ENCODE results near the gene DUOX1. TPM values are rescaled to one million over a fixed set of nuclear protein-coding genes. Genes with fewer than 3 reads are reported as not detected.
A peak's percentile ranks its signal among the peaks of the same experiment; 100 is the strongest.
"Not testable (repeated sequence)": the region's sequence is repeated elsewhere in the genome, so short reads cannot be mapped to it uniquely, and the experiment has no call there.

Gene DUOX1
- total RNA-seq, 4 donors from 2014 or later, result 87.5 to 202 (median 122) TPM

- peaks cover 0 to 60% (median 5%) of the 10 kb centered on the region in 3 donors for H3K36me3 ChIP-seq
- peaks cover 0 to 71% (median 2%) of the 10 kb centered on the region in 4 donors for H3K27me3 ChIP-seq
- 8 to 49% methylated on average over 1 to 4 of the region's 5 CpGs for WGBS, 2 donors
- peaks cover 2 to 70% (median 21%) of the 10 kb centered on the region in 3 donors for H3K4me1 ChIP-seq
- DNase-seq, result no peak
- no peaks in the 10 kb centered on the region for H3K9me3 ChIP-seq
- TF ChIP-seq POLR2A (IDR thresholded peaks at IDR 0.05) (no peak), CTCF (IDR thresholded peaks at IDR 0.05) (no peak)
- intact Hi-C loops (cut with DNase I), result no loop called here
- H3K4me3 ChIP-seq, result no peak overlapping the region
- peak overlapping the region in 1 of 4 donors; percentile 17 for H3K27ac ChIP-seq
Measured at GRCh38 chr15:45133561-45133920, 3.7 kb downstream of the DUOX1 start.

- intact Hi-C loops (cut with DNase I), result no loop called here
- Histone ChIP-seq H3K27me3 (peaks cover 0 to 71% (median 2%) of the 10 kb centered on the region in 4 donors), H3K4me1 (peaks cover 2 to 65% (median 21%) of the 10 kb centered on the region in 3 donors), H3K27ac (peak overlapping the region in 2 of 4 donors; percentile 9 to 48), H3K4me3 (no peak overlapping the region), H3K9me3 (no peaks in the 10 kb centered on the region), H3K36me3 (peaks cover 0 to 65% (median 5%) of the 10 kb centered on the region in 3 donors)
- no peak for TF ChIP-seq CTCF (IDR thresholded peaks at IDR 0.05)
- TF ChIP-seq POLR2A (IDR thresholded peaks at IDR 0.05), result no peak
- DNase-seq, result no peak
- WGBS, 2 donors, result 80 to 97% methylated on average over 4 to 6 of the region's 7 CpGs
Measured at GRCh38 chr15:45134046-45134445, 4.3 kb downstream of the DUOX1 start.

- Histone ChIP-seq H3K4me1 (peaks cover 2 to 56% (median 18%) of the 10 kb centered on the region in 3 donors), H3K27me3 (peaks cover 0 to 62% (median 0%) of the 10 kb centered on the region in 4 donors), H3K4me3 (peak overlapping the region in 2 of 4 donors; percentile 16 to 49), H3K36me3 (peaks cover 0 to 74% (median 5%) of the 10 kb centered on the region in 3 donors), H3K27ac (peak overlapping the region in 2 of 4 donors; percentile 11 to 48), H3K9me3 (no peaks in the 10 kb centered on the region)
- DNase-seq, result no peak
- TF ChIP-seq POLR2A (IDR thresholded peaks at IDR 0.05), result no peak
- intact Hi-C loops (cut with DNase I), result no loop called here
- WGBS, 2 donors, result 40 to 80% methylated on average over 2 to 9 of the region's 57 CpGs
Measured at GRCh38 chr15:45134682-45135604, 5.1 kb downstream of the DUOX1 start.

GRCh38 chr15:45135705-45136377 lies 6.0 kb downstream of the DUOX1 start:
- DNase-seq; intact Hi-C loops (cut with DNase I); H3K9me3 ChIP-seq; H3K4me3 ChIP-seq; H3K27ac ChIP-seq: not testable (repeated sequence)
- Histone ChIP-seq H3K4me1 (peaks cover 2 to 47% (median 18%) of the 10 kb centered on the region in 3 donors), H3K36me3 (peaks cover 0 to 83% (median 5%) of the 10 kb centered on the region in 3 donors), H3K27me3 (peaks cover 0 to 57% (median 0%) of the 10 kb centered on the region in 4 donors)
- 31 to 55% methylated on average over 5 to 6 of the region's 37 CpGs for WGBS, 2 donors

- no peak for DNase-seq
- Histone ChIP-seq H3K9me3 (no peaks in the 10 kb centered on the region), H3K36me3 (peaks cover 0 to 88% (median 10%) of the 10 kb centered on the region in 3 donors), H3K4me3 (no peak overlapping the region), H3K4me1 (peaks cover 2 to 41% (median 18%) of the 10 kb centered on the region in 3 donors), H3K27me3 (peaks cover 0 to 60% (median 0%) of the 10 kb centered on the region in 4 donors), H3K27ac (no peak overlapping the region)
- TF ChIP-seq POLR2A (IDR thresholded peaks at IDR 0.05) (no peak), CTCF (IDR thresholded peaks at IDR 0.05) (no peak)
- intact Hi-C loops (cut with DNase I), result no loop called here
- WGBS, 2 donors, result 23 to 51% methylated on average over 8 to 9 of the region's 10 CpGs
Measured at GRCh38 chr15:45136378-45136764, 6.6 kb downstream of the DUOX1 start.
